Muscle of arm (tissue), 12 donors: Measurements from ENCODE around the gene TEX52. TPM values are rescaled to one million over a fixed set of nuclear protein-coding genes. Genes with fewer than 3 reads are reported as not detected.

Experiments
- polyA plus RNA-seq, 12 donors: library from polyadenylated mRNA; unstranded; fragments of 120-200 nt; gene quantifications; one replicate each; pipeline ENCODE4 v1.2.1, GENCODE V29; 2013; ENCODE audit not compliant: insufficient read length in 12 of 12

TEX52 gene
- polyA plus RNA-seq, 12 donors, result 0.22 to 1.6 (median 0.75) TPM; not detected in 2

Other genes starting within 250 kb of the TEX52 start
- gene FKBP4, start 62.1 kb downstream of the TEX52 start, polyA plus RNA-seq, result 10 to 100 TPM in 11 of 12 donors, not detected in 1; 39.8 to 56.0 (median 47.3) TPM
- gene ITFG2, start 44.4 kb downstream of the TEX52 start, polyA plus RNA-seq, result 10 to 100 TPM in 11 of 12 donors, not detected in 1; 23.3 to 76.4 (median 27.6) TPM
- gene NRIP2, start 22.0 kb downstream of the TEX52 start, polyA plus RNA-seq, result 1 to 10 TPM in 11 of 12 donors, not detected in 1; 4.9 to 7.1 (median 5.7) TPM
- 10 to 100 TPM in 11 of 12 donors, not detected in 1; 12.1 to 32.8 (median 18.8) TPM for gene FOXM1, start 20.1 kb upstream of the TEX52 start, polyA plus RNA-seq
- 10 to 100 TPM in 11 of 12 donors, not detected in 1; 19.4 to 44.7 (median 27.3) TPM for gene RHNO1, start 20.2 kb upstream of the TEX52 start, polyA plus RNA-seq
- 10 to 100 TPM in 11 of 12 donors, not detected in 1; 14.6 to 49.8 (median 26.4) TPM for gene TULP3, start 33.9 kb upstream of the TEX52 start, polyA plus RNA-seq
- gene TEAD4, start 102.4 kb upstream of the TEX52 start, polyA plus RNA-seq, result 100 to 1,000 TPM in 2 of 12 donors, 10 to 100 TPM in 9, not detected in 1; 39.9 to 122 (median 83.1) TPM
- 100 to 1,000 TPM in 9 of 12 donors, 10 to 100 TPM in 3; 55.2 to 563 (median 115) TPM for gene TSPAN9, start 220.3 kb upstream of the TEX52 start, polyA plus RNA-seq